GM18502 (cell line): ENCODE results near the gene UBL7.
"Not testable (repeated sequence)": the region's sequence is repeated elsewhere in the genome, so short reads cannot be mapped to it uniquely, and the experiment has no call there.

Source experiments
- ATAC-seq: cut with Tn5 transposase; IDR thresholded peaks from one replicate; pipeline ENCODE4 v1.9.1; 2021; ENCODE audit warnings: mild to moderate bottlenecking; ENCODE audit not compliant: unreplicated experiment, poor library complexity

UBL7 gene

GRCh38 chr15:74464897-74465296, 3.9 kb upstream of the UBL7 start:
- no peak for ATAC-seq

- ATAC-seq, result no peak
Measured at GRCh38 chr15:74464216-74464615, 3.3 kb upstream of the UBL7 start.

- no peak for ATAC-seq
Measured at GRCh38 chr15:74463634-74464033, 2.7 kb upstream of the UBL7 start.

- no peak for ATAC-seq
Measured at GRCh38 chr15:74461847-74462511, 1.0 kb upstream of the UBL7 start.

- ATAC-seq, result no peak
Measured at GRCh38 chr15:74460298-74460697, 662 bp downstream of the UBL7 start.

- ATAC-seq, result not testable (repeated sequence)
Measured at GRCh38 chr15:74459798-74460197, 1.2 kb downstream of the UBL7 start.

- ATAC-seq, result no peak
Measured at GRCh38 chr15:74458473-74458872, 2.5 kb downstream of the UBL7 start.

- not testable (repeated sequence) for ATAC-seq
Measured at GRCh38 chr15:74457036-74457435, 3.9 kb downstream of the UBL7 start.

- no peak for ATAC-seq
Measured at GRCh38 chr15:74454764-74455500, 6.0 kb downstream of the UBL7 start.

- no peak for ATAC-seq
Measured at GRCh38 chr15:74453925-74454763, 6.8 kb downstream of the UBL7 start.

- ATAC-seq, result no peak
Measured at GRCh38 chr15:74451861-74452835, 8.8 kb downstream of the UBL7 start.

- ATAC-seq, result no peak
Measured at GRCh38 chr15:74451322-74451721, 9.6 kb downstream of the UBL7 start.

GRCh38 chr15:74449643-74450205, 11.2 kb downstream of the UBL7 start:
- ATAC-seq, result no peak

GRCh38 chr15:74449095-74449494, 11.9 kb downstream of the UBL7 start:
- no peak for ATAC-seq

GRCh38 chr15:74445816-74446763, 14.9 kb downstream of the UBL7 start:
- ATAC-seq, result no peak

GRCh38 chr15:74444106-74445062, 16.6 kb downstream of the UBL7 start:
- no peak for ATAC-seq

- ATAC-seq, result no peak
Measured at GRCh38 chr15:74443100-74443909, 17.7 kb downstream of the UBL7 start.
